Right atrium auricular region (tissue), 2 donors: ENCODE results near the gene CFC1B. TPM values are rescaled to one million over a fixed set of nuclear protein-coding genes. Genes with fewer than 3 reads are reported as not detected.
"Not testable (repeated sequence)": the region's sequence is repeated elsewhere in the genome, so short reads cannot be mapped to it uniquely, and the experiment has no call there.

ENCODE experiments used
- DNase-seq: peaks from one replicate; pipeline ENCODE4 v3.0.0-alpha.2; 2019; ENCODE audit warnings: low spot score
- H3K27ac ChIP-seq, 2 donors: fragments of 200-600 bp; sonication (generic); 1 replicate in 1 of 2; 2 replicates in 1 of 2; pipeline ENCODE4 v1.5.1; 2016 to 2019
- H3K27me3 ChIP-seq, 2 donors: fragments of 200-600 bp; sonication (generic); one replicate each; pipeline versions ENCODE4 v1.5.1 to v1.6.0; 2017 to 2019
- H3K36me3 ChIP-seq: fragments of 200-600 bp; sonication (generic); one replicate; pipeline ENCODE4 v1.5.1; 2016
- H3K4me1 ChIP-seq, 2 donors: fragments of 200-600 bp; sonication (generic); one replicate each; pipeline versions ENCODE4 v1.5.1 to v1.6.0; 2017 to 2019
- H3K4me3 ChIP-seq, 2 donors: fragments of 200-600 bp; sonication (generic); 1 replicate in 1 of 2; 2 replicates in 1 of 2; pipeline ENCODE4 v1.5.1; 2017 to 2019; ENCODE audit warnings: mild to moderate bottlenecking in 1 of 2, moderate library complexity in 1 of 2
- H3K9me3 ChIP-seq, 2 donors: fragments of 200-600 bp; sonication (generic); one replicate each; pipeline ENCODE4 v1.5.1; 2019
- total RNA-seq, 2 donors: library from RNA; depleted of rRNA; stranded (reverse); fragments of >200 nt; gene quantifications; one replicate each; pipeline ENCODE4 v1.1.0, GENCODE V29; 2016

The CFC1B gene
- total RNA-seq, 2 donors from 2014 or later, result not detected

DNA sequence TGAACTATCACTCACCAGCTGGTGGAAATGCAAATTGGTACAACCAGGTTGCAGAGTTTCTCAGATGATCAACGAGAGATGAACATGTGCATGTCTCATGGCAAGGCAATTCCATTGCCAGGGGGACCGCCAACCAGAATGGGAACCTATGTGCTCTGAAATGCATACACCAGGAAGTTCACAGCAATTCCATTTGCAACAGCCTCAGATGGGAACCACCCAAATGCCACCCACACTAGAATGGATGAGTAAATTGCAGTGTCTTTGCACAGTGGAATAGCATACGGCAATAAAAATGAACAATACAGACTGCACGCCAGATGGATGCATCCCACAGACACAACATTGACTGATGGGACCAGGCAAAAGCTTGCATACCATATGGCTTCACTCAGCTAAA lies 21.8 kb downstream of the CFC1B start:
- H3K27ac ChIP-seq, H3K9me3 ChIP-seq, H3K4me1 ChIP-seq, H3K36me3 ChIP-seq, DNase-seq, H3K27me3 ChIP-seq, H3K4me3 ChIP-seq: not testable (repeated sequence)

DNA sequence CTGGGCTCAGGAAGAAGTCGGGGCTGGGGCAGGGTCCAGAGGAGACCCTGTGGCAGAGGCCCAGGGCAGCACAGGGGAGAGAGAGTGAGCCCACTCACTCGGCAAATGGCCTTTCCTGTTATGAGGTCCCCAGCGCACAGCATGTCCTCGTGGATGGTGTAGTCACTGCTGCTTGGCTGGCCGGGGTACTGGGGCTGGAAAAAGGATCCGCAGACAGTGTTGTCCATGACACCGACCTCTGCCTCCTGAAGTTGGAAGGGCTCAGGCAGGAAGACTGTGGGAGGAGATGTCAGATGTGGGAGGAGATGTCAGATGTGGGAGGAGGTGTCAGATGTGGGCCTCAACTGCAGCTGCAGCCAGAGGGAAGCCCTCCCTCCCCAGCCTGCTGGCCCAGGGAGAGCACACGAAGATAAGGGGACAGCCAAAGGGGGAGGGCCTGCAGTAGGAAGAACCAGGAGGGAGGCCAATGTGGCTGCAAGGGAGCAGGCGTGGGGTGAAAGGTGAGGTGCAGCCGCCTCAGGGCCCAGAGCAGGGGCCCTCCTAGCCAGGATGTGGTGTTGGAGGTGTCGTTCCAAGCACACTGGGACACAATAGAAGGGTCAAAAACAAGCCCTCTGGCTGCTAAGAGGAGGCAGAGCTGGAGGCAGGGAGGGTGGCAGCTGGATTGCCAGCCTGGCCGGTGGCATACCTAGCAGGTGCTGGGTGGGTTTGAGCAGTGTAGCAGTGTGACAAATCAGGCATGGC lies 22.9 kb downstream of the CFC1B start:
- not testable (repeated sequence) for H3K4me1 ChIP-seq, DNase-seq, H3K27ac ChIP-seq, H3K9me3 ChIP-seq, H3K4me3 ChIP-seq, H3K36me3 ChIP-seq, H3K27me3 ChIP-seq

DNA sequence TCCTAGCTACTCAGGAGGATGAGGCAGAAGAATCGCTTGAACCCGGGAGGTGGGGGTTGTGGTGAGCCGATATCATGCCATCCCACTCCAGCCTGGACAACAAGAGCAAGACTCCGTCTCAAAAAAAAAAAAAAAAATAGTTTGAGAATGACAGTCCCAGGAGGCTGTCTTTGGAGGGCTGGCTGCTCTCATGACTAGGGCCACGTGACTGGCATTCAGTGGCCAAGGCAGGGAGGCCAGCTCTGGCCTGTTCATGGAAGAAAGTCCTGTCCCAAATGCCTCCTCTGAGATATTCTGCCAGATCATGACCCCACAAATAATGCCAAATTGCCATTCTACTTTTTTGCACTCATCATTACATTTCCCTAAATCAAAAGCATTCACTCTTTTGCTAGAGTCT lies 24.0 kb downstream of the CFC1B start:
- not testable (repeated sequence) for H3K9me3 ChIP-seq, H3K36me3 ChIP-seq, H3K27me3 ChIP-seq, H3K4me1 ChIP-seq, DNase-seq, H3K27ac ChIP-seq, H3K4me3 ChIP-seq

DNA sequence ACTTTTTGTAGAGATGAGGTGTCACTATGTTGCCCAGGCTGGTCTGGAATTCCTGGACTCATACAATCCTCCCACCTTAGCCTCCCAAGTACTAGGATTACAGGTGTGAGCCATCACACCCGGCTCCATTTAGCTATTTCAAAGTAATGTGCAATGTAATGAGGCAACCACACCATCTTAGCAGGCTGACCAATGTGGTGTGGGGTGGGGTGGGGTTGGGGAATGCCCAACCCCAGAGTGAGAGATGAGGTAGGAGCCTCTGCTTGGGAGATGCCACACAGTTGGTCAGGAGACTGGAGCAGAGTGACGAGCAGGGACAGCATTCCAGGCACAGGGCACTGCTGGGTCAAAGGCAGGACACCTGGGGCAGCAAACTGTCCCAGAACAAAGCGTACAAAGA lies 27.4 kb downstream of the CFC1B start:
- not testable (repeated sequence) for H3K9me3 ChIP-seq, H3K4me3 ChIP-seq, H3K36me3 ChIP-seq, H3K27ac ChIP-seq, H3K4me1 ChIP-seq, H3K27me3 ChIP-seq, DNase-seq

GRCh38 chr2:130549475-130549874 lies 28.5 kb downstream of the CFC1B start:
- not testable (repeated sequence) for H3K4me1 ChIP-seq, H3K27me3 ChIP-seq, H3K27ac ChIP-seq, H3K4me3 ChIP-seq, DNase-seq, H3K36me3 ChIP-seq, H3K9me3 ChIP-seq

- not testable (repeated sequence) for H3K4me3 ChIP-seq, DNase-seq, H3K27me3 ChIP-seq, H3K27ac ChIP-seq, H3K36me3 ChIP-seq, H3K9me3 ChIP-seq, H3K4me1 ChIP-seq
Measured at GRCh38 chr2:130554178-130554577, 33.2 kb downstream of the CFC1B start.

- H3K27me3 ChIP-seq, H3K4me3 ChIP-seq, H3K9me3 ChIP-seq, H3K4me1 ChIP-seq, H3K36me3 ChIP-seq, DNase-seq, H3K27ac ChIP-seq: not testable (repeated sequence)
Measured at GRCh38 chr2:130556441-130556840, 35.4 kb downstream of the CFC1B start.

- H3K27ac ChIP-seq, H3K4me1 ChIP-seq, H3K27me3 ChIP-seq, H3K36me3 ChIP-seq, H3K9me3 ChIP-seq, H3K4me3 ChIP-seq, DNase-seq: not testable (repeated sequence)
Measured at GRCh38 chr2:130566165-130566564, 45.1 kb downstream of the CFC1B start.

DNA sequence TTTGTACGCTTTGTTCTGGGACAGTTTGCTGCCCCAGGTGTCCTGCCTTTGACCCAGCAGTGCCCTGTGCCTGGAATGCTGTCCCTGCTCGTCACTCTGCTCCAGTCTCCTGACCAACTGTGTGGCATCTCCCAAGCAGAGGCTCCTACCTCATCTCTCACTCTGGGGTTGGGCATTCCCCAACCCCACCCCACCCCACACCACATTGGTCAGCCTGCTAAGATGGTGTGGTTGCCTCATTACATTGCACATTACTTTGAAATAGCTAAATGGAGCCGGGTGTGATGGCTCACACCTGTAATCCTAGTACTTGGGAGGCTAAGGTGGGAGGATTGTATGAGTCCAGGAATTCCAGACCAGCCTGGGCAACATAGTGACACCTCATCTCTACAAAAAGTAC lies 50.9 kb downstream of the CFC1B start:
- H3K9me3 ChIP-seq, H3K4me3 ChIP-seq, DNase-seq, H3K36me3 ChIP-seq, H3K27ac ChIP-seq, H3K27me3 ChIP-seq, H3K4me1 ChIP-seq: not testable (repeated sequence)

- not testable (repeated sequence) for H3K4me1 ChIP-seq, H3K4me3 ChIP-seq, H3K36me3 ChIP-seq, H3K27me3 ChIP-seq, H3K27ac ChIP-seq, H3K9me3 ChIP-seq
- peak; percentile 48 for DNase-seq
Measured at GRCh38 chr2:130574230-130574629, 53.2 kb downstream of the CFC1B start.

- H3K27ac ChIP-seq, H3K36me3 ChIP-seq, H3K9me3 ChIP-seq, H3K27me3 ChIP-seq, H3K4me1 ChIP-seq, H3K4me3 ChIP-seq, DNase-seq: not testable (repeated sequence)
Measured at GRCh38 chr2:130576209-130576784, 55.3 kb downstream of the CFC1B start.

- H3K27me3 ChIP-seq, H3K4me3 ChIP-seq, H3K4me1 ChIP-seq, H3K9me3 ChIP-seq, H3K36me3 ChIP-seq, DNase-seq, H3K27ac ChIP-seq: not testable (repeated sequence)
Measured at GRCh38 chr2:130577559-130577958, 56.5 kb downstream of the CFC1B start.

Other genes starting within 250 kb of the CFC1B start
- 10 to 100 TPM; 66.6 to 86.9 TPM for gene IMP4, start 178.3 kb upstream of the CFC1B start, total RNA-seq
- 10 to 100 TPM; 13.3 to 20.8 TPM for gene PTPN18, start 165.2 kb upstream of the CFC1B start, total RNA-seq
- 1 to 10 TPM in 1 of 2 donors, not detected in 1; 3.2 TPM for gene POTEI, start 11.9 kb upstream of the CFC1B start, total RNA-seq
- 10 to 100 TPM in 1 of 2 donors, not detected in 1; 13.4 TPM for gene CFC1, start 78.4 kb downstream of the CFC1B start, total RNA-seq
- gene POTEJ, start 90.2 kb downstream of the CFC1B start, total RNA-seq, result 1 to 10 TPM in 1 of 2 donors, not detected in 1; 2.6 TPM
- gene GPR148, start 207.8 kb downstream of the CFC1B start, total RNA-seq, result not detected
- gene AMER3, start 234.3 kb downstream of the CFC1B start, total RNA-seq, result not detected